AG04449 (cell line): ENCODE data around the gene DOK4.

Source experiments
- CTCF ChIA-PET: fragments of 350-600 bp; formaldehyde crosslinking; extraction: SDS; loops from one replicate; lab custom pipeline; 2021; ENCODE audit warnings: antibody characterized with exemption; lab: Yijun Ruan, JAX
- POLR2A ChIA-PET: fragments of 400-600, 350-600 bp; formaldehyde crosslinking; extraction: SDS; loops from one replicate; lab custom pipeline; 2020; ENCODE audit warnings: antibody characterized with exemption, inconsistent platforms; lab: Yijun Ruan, JAX
- DNase-seq: peaks from one replicate; pipeline ENCODE4 v3.0.0-alpha.2; 2010; ENCODE audit warnings: low read depth, low spot score
- H3K4me3 ChIP-seq: 2 replicates; pipeline ENCODE4 v1.5.1; 2011; ENCODE audit warnings: low read depth, mild to moderate bottlenecking, control low read depth, low read length
- TF ChIP-seq, protein P1 (sequence below): IDR thresholded peaks from one replicate; pipeline ENCODE4 v1.5.1; 2011; ENCODE audit warnings: mild to moderate bottlenecking, moderate library complexity, low read length, control low read depth, inconsistent platforms; ENCODE audit not compliant: insufficient read depth; ENCODE audit errors: missing control alignments

The DOK4 gene

DNA sequence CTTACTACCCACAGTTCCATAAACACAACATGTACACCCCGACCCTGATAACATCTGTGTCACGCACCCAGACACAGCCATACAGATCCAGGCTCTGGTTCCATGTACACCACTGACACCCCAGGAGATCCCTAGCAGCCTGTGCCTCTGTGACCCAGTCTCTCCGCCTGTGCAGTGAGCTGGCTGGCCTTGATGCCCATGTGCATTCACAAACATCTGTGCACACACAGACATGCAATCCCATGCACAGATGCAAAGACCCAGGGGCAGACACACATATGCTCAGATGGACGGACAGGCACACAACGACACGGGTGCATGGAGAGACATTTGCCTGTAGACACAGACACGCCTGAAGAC, 46.0 kb upstream of the DOK4 start:
- H3K4me3 ChIP-seq: no peak overlapping the region
- TF ChIP-seq, protein P1, sequence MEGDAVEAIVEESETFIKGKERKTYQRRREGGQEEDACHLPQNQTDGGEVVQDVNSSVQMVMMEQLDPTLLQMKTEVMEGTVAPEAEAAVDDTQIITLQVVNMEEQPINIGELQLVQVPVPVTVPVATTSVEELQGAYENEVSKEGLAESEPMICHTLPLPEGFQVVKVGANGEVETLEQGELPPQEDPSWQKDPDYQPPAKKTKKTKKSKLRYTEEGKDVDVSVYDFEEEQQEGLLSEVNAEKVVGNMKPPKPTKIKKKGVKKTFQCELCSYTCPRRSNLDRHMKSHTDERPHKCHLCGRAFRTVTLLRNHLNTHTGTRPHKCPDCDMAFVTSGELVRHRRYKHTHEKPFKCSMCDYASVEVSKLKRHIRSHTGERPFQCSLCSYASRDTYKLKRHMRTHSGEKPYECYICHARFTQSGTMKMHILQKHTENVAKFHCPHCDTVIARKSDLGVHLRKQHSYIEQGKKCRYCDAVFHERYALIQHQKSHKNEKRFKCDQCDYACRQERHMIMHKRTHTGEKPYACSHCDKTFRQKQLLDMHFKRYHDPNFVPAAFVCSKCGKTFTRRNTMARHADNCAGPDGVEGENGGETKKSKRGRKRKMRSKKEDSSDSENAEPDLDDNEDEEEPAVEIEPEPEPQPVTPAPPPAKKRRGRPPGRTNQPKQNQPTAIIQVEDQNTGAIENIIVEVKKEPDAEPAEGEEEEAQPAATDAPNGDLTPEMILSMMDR: no peak
- no peak for DNase-seq
- ChIA-PET POLR2A (no interaction called here), CTCF (interaction anchor here (1.1 to 3.8 kb wide), 3 partner anchors 9 to 113 kb away, joined by 3 to 48 read pairs (median 4); no protein-coding TSS in a partner anchor)

DNA sequence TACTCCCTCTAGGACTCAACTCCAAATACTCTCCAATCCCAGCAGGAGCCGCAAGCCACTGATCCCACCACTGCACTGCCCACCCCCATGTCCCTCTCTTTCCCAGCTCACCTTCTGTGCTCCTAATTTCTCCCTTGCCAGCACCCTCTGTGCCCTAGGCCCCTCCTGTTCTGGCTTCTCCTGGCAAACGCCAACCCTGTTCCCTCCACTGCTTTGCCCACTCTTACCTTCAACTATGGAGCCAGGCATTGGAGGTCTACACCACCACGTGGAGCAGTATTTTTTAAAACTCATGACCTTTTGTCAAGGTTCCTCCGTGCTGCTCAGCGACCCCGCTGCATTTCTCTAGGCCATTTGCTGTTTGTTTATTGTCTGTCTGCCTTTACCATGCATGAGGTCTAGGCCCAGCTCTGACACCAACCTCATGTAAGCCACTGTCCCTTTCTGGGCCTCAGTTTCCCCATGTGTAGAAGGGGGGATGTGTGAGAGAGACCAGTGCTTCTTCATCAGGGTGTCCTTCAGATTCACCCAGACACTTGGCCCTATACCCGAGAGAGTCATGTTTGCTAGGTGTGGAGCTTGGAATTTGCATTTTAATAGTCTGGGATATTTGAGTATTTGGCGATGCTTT, 45.5 kb upstream of the DOK4 start:
- ChIA-PET CTCF (interaction anchor here (1.1 to 3.8 kb wide), 3 partner anchors 8 to 113 kb away, joined by 3 to 48 read pairs (median 4); no protein-coding TSS in a partner anchor), POLR2A (no interaction called here)
- no peak overlapping the region for H3K4me3 ChIP-seq
- TF ChIP-seq, protein P1: no peak
- DNase-seq: no peak

DNA sequence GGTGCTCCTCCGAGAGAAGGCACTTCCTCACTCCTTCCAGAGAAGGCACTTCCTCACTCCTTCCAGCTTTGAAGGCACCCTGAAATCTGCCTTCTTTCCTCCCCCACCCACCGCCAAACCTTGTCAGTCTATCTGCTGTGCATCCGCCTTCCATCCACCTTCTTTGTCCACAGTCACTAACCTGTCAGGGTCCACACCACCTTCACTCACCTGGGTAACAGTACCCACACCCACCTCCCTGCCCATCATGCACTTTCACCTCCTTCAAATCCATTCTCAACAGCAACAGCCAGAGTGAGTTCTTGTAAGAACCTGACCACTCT, 44.9 kb upstream of the DOK4 start:
- no peak overlapping the region for H3K4me3 ChIP-seq
- POLR2A ChIA-PET: no interaction called here
- TF ChIP-seq, protein P1: no peak
- CTCF ChIA-PET: interaction anchor here (0.8 to 3.8 kb wide), 2 partner anchors 13 to 106 kb away, joined by 3 to 48 read pairs; no protein-coding TSS in a partner anchor
- no peak for DNase-seq

DNA sequence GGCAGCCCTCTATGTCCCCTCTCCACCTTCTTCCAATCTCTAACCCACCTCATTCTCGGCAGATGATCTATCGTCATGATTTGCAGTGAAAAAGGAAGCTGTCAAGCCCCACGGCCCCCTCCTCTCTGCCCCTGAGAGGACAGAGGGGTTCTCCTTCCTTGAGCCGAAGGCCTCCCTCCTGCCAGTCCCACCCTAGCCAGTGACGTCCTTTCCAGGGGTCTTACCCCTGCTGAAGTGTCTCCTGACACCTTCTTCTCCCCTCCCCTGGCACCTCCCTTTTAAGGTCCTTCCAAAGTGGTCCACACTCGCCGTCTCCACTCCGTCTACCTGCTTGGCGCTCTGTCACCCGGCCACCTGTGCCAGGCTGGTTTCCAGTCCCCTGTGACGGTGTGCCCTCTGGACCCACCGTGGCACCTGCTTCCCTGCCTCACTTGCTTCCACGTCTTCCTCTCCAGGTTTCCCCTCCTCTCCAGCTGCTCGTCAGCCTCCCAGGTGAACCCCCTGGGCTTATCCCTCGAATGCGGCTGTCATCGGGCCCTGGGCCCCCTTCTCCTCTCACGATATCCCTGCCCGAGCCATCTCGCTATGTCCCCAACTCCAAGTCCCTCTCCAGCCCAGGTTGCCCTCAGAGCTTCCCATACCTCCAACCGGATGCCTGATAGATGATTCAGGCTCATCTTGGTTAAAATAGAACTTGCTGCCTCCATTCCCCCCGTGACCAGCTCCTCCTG, 44.4 kb upstream of the DOK4 start:
- ChIA-PET CTCF (interaction anchor here (0.8 to 3.8 kb wide), 2 partner anchors 12 to 105 kb away, joined by 3 to 48 read pairs; no protein-coding TSS in a partner anchor), POLR2A (no interaction called here)
- TF ChIP-seq, protein P1: no peak
- no peak overlapping the region for H3K4me3 ChIP-seq
- DNase-seq: no peak

DNA sequence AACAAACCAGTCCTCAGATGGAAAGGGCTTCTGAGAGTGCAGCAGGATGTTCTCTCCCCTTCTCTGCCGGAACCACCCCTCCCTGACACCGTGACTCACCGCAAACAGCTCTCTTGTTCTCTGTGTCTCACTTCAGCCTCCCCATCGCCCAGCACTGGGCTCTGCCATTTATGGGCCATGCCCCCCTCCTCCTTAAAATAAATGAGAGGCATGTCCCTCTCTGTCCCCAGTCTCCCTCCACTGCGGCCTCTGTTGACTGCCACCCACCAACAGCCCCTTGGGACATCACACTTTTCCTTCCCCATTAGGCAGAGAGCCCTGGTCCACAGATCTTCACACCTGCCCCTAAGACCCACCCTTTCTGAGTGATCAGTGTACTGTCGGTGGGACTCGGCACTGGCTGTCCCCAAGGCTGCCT, 43.8 kb upstream of the DOK4 start:
- no peak for DNase-seq
- POLR2A ChIA-PET: interaction anchor here (0.7 kb wide), 1 partner anchor 17 kb away, joined by 3 read pairs; no protein-coding TSS in a partner anchor
- CTCF ChIA-PET: interaction anchor here (0.6 to 3.8 kb wide), 2 partner anchors 11 to 118 kb away, joined by 3 to 48 read pairs; no protein-coding TSS in a partner anchor
- TF ChIP-seq, protein P1: no peak
- H3K4me3 ChIP-seq: no peak overlapping the region
